Bronchial epithelial cell (primary cell): Measurements from ENCODE around the gene TFPI. TPM values are rescaled to one million over a fixed set of nuclear protein-coding genes. Genes with fewer than 3 reads are reported as not detected.

ENCODE experiments used
- DNase-seq: peaks from one replicate; pipeline ENCODE4 v3.0.0-alpha.2; 2010; ENCODE audit warnings: low read depth
- FAIRE-seq: peaks from 2 replicates; lab custom pipeline; 2011; peaks lifted over from hg19 to GRCh38; lab: Jason Lieb, UNC
- H3K27me3 ChIP-seq: 2 replicates; pipeline ENCODE4 v1.5.1; 2011; ENCODE audit warnings: low read length; ENCODE audit not compliant: control insufficient read depth, insufficient read depth
- H3K36me3 ChIP-seq: 2 replicates; pipeline ENCODE4 v1.5.1; 2011; ENCODE audit warnings: low read length; ENCODE audit not compliant: control insufficient read depth, insufficient read depth
- H3K4me3 ChIP-seq: 2 replicates; pipeline ENCODE4 v1.5.1; 2011; ENCODE audit warnings: mild to moderate bottlenecking, low read depth, low read length, control low read depth
- total RNA-seq: library from RNA; depleted of rRNA; stranded (reverse); fragments of >200 nt; gene quantifications from 2 replicates; pipeline ENCODE4 v1.2.1, GENCODE V29; 2014
- TF ChIP-seq, protein P1 (sequence below): IDR thresholded peaks from 2 replicates; pipeline ENCODE4 v1.5.1; 2011; ENCODE audit warnings: mild to moderate bottlenecking, moderate library complexity, low read length, control low read depth, inconsistent platforms; ENCODE audit not compliant: insufficient read depth, severe bottlenecking

TFPI gene
- total RNA-seq, 1 donor from 2014 or later = 2.1 TPM

- FAIRE-seq = no peak
- peak; percentile 89 for DNase-seq
- Histone ChIP-seq H3K4me3 (no peak overlapping the region), H3K27me3 (no peaks in the 10 kb centered on the region), H3K36me3 (no peaks in the 10 kb centered on the region)
- TF ChIP-seq, protein P1, sequence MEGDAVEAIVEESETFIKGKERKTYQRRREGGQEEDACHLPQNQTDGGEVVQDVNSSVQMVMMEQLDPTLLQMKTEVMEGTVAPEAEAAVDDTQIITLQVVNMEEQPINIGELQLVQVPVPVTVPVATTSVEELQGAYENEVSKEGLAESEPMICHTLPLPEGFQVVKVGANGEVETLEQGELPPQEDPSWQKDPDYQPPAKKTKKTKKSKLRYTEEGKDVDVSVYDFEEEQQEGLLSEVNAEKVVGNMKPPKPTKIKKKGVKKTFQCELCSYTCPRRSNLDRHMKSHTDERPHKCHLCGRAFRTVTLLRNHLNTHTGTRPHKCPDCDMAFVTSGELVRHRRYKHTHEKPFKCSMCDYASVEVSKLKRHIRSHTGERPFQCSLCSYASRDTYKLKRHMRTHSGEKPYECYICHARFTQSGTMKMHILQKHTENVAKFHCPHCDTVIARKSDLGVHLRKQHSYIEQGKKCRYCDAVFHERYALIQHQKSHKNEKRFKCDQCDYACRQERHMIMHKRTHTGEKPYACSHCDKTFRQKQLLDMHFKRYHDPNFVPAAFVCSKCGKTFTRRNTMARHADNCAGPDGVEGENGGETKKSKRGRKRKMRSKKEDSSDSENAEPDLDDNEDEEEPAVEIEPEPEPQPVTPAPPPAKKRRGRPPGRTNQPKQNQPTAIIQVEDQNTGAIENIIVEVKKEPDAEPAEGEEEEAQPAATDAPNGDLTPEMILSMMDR = no peak
Observed at GRCh38 chr2:187586011-187586641, 31.9 kb upstream of the TFPI start.

- H3K4me3 ChIP-seq = no peak overlapping the region
- DNase-seq (peak; percentile 46), FAIRE-seq (no peak)
- no peaks in the 10 kb centered on the region for H3K27me3 ChIP-seq
- TF ChIP-seq, protein P1 = peak; percentile 61
- H3K36me3 ChIP-seq = no peaks in the 10 kb centered on the region
Observed at GRCh38 chr2:187581125-187581896, 27.1 kb upstream of the TFPI start.

DNA sequence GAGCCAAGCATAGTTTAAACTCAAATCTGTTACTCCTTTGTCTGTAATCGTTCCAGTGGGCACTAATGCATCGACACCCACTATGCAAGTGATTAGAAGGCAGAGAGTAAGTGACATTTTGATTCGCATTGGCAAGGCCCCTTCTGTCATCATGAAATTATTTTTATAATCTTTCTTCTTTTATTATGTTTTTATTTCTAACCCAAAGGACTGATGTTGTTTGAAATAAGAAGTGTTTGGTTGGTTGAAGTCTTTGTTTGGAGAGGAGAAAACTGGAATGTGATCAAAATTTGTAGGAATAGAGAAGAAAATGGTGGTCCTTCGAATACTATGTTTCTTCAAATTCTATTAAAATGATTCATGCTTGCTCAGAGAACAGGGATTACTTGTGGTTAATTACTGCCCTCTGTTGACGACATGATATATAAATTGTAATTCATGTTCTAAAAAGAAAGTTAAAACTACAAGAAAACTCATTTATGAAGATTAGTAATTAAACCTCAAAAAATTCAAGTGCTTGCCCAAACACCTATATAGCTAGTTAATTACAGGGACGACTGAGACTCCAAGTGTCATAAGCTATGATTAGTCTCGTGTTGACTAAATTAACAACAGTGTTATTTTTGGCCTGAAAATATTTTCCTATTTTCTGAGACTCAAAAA lies 26.4 kb upstream of the TFPI start:
- TF ChIP-seq, protein P1 = peak; percentile 6
- Histone ChIP-seq H3K27me3 (no peaks in the 10 kb centered on the region), H3K36me3 (no peaks in the 10 kb centered on the region), H3K4me3 (no peak overlapping the region)
- FAIRE-seq = no peak
- DNase-seq = peak; percentile 74

DNA sequence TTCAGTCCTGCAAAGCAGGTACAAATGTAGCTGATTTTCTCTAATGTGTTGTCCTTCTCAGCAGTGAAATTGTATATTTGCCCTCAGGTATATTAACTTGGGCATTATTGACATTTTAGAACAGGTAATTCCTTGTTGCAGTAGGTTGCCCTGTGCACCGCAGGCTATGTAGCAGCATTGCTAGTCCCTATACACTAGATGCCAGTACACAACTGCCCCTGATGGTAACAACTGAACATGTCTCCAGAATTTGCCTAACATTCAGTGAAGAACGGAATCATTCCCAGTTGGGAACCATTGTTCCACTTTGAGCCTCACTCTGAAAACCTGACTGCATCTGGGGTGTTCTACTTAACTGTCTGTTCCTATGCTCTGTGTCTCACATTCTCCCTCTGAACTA lies 23.1 kb upstream of the TFPI start:
- no peaks in the 10 kb centered on the region for H3K36me3 ChIP-seq

GRCh38 chr2:187576906-187577305 lies 22.7 kb upstream of the TFPI start:
- TF ChIP-seq, protein P1 = no peak
- Histone ChIP-seq H3K27me3 (no peaks in the 10 kb centered on the region), H3K36me3 (no peaks in the 10 kb centered on the region), H3K4me3 (no peak overlapping the region)
- no peak for DNase-seq
- no peak for FAIRE-seq

More for the DNA sequence above, 23.1 kb upstream of the TFPI start:
- TF ChIP-seq, protein P1 = no peak
- no peak for DNase-seq
- no peaks in the 10 kb centered on the region for H3K27me3 ChIP-seq
- H3K4me3 ChIP-seq = no peak overlapping the region
- no peak for FAIRE-seq
